Measurements from ENCODE around the gene NKAPD1.
"Not testable (repeated sequence)": the region's sequence is repeated elsewhere in the genome, so short reads cannot be mapped to it uniquely, and the experiment has no call there.

DNA sequence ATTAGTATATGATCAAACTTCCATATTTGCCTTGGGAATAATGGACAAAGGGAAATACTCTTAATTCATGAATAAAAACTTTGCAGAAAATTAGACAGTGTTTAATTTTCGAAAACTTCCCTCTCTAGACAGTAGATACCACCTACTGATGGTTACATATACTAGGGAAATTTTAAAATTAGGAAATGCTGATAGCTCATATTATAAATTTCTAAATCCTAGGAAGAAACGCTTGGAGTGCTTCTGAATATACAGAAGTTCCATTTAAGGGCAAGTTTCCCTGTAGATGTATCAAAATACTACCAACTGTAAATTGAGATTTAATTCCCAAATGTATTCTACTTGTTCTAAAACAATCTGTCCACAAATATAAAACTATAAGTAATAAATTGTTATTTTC lies 21.2 kb downstream of the NKAPD1 start:
- TF ChIP-seq, protein P1, sequence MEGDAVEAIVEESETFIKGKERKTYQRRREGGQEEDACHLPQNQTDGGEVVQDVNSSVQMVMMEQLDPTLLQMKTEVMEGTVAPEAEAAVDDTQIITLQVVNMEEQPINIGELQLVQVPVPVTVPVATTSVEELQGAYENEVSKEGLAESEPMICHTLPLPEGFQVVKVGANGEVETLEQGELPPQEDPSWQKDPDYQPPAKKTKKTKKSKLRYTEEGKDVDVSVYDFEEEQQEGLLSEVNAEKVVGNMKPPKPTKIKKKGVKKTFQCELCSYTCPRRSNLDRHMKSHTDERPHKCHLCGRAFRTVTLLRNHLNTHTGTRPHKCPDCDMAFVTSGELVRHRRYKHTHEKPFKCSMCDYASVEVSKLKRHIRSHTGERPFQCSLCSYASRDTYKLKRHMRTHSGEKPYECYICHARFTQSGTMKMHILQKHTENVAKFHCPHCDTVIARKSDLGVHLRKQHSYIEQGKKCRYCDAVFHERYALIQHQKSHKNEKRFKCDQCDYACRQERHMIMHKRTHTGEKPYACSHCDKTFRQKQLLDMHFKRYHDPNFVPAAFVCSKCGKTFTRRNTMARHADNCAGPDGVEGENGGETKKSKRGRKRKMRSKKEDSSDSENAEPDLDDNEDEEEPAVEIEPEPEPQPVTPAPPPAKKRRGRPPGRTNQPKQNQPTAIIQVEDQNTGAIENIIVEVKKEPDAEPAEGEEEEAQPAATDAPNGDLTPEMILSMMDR (IDR thresholded peaks at IDR 0.05), result not testable (repeated sequence)
- TF ChIP-seq POLR2A (IDR thresholded peaks at IDR 0.05), result not testable (repeated sequence)
